HPDE6-E6E7 (cell line): ENCODE data around the gene FRS2.
"Not testable (repeated sequence)": the region's sequence is repeated elsewhere in the genome, so short reads cannot be mapped to it uniquely, and the experiment has no call there.

ENCODE experiments used
- DNase-seq: peaks from one replicate; pipeline ENCODE4 v3.0.0; 2011; ENCODE audit warnings: missing footprints; ENCODE audit errors: extremely low spot score

Gene FRS2

GRCh38 chr12:69580074-69580473 is 109.9 kb downstream of the FRS2 start:
- no peak for DNase-seq

- DNase-seq, result no peak
These were observed 113.0 kb downstream of the FRS2 start for GRCh38 chr12:69583203-69583602.

- peak; percentile 91 for DNase-seq
These were observed 115.2 kb downstream of the FRS2 start, which contains the start of gene CCT2 for GRCh38 chr12:69585189-69586062. Gene CCT2 (plus strand): TSS chr12:69585459. CDS start chr12:69585522, 63 bp downstream.

- DNase-seq, result no peak
These were observed 118.3 kb downstream of the FRS2 start for GRCh38 chr12:69588527-69588926.

- no peak for DNase-seq
These were observed 118.9 kb downstream of the FRS2 start for GRCh38 chr12:69589082-69589481.

- DNase-seq, result no peak
These were observed 125.5 kb downstream of the FRS2 start for GRCh38 chr12:69595689-69596088.

- DNase-seq, result no peak
These were observed 128.1 kb downstream of the FRS2 start for GRCh38 chr12:69598174-69598753.

- no peak for DNase-seq
These were observed 130.6 kb downstream of the FRS2 start for GRCh38 chr12:69600804-69601203.

- DNase-seq, result no peak
These were observed 131.9 kb downstream of the FRS2 start for GRCh38 chr12:69601962-69602685.

GRCh38 chr12:69602954-69603353 is 132.8 kb downstream of the FRS2 start:
- no peak for DNase-seq

GRCh38 chr12:69603556-69603955 is 133.4 kb downstream of the FRS2 start:
- not testable (repeated sequence) for DNase-seq

GRCh38 chr12:69604275-69604674 is 134.1 kb downstream of the FRS2 start:
- not testable (repeated sequence) for DNase-seq

- DNase-seq, result no peak
These were observed 137.9 kb downstream of the FRS2 start for GRCh38 chr12:69608114-69608513.

GRCh38 chr12:69610126-69610525 is 139.9 kb downstream of the FRS2 start:
- no peak for DNase-seq

GRCh38 chr12:69610729-69611128 is 140.5 kb downstream of the FRS2 start, which contains the start of gene LRRC10:
Gene LRRC10 (minus strand): TSS chr12:69610907. CDS start chr12:69610838, 69 bp downstream.
- no peak for DNase-seq

GRCh38 chr12:69613351-69613750 is 143.2 kb downstream of the FRS2 start:
- no peak for DNase-seq

- no peak for DNase-seq
These were observed 145.8 kb downstream of the FRS2 start for GRCh38 chr12:69616025-69616424.

GRCh38 chr12:69619050-69619449 is 148.9 kb downstream of the FRS2 start:
- no peak for DNase-seq

- DNase-seq, result no peak
These were observed 149.9 kb downstream of the FRS2 start for GRCh38 chr12:69620077-69620476.

- DNase-seq, result no peak
These were observed 150.7 kb downstream of the FRS2 start for GRCh38 chr12:69620921-69621320.

- DNase-seq, result no peak
These were observed 151.4 kb downstream of the FRS2 start for GRCh38 chr12:69621551-69621950.

- DNase-seq, result no peak
These were observed 153.8 kb downstream of the FRS2 start for GRCh38 chr12:69623970-69624369.
